PFSK-1 (cell line): ENCODE results near the gene EPS15.

ENCODE experiments used
- POLR2AphosphoS5 ChIP-seq: IDR thresholded peaks from 2 replicates; pipeline ENCODE4 v1.6.1; 2012; ENCODE audit warnings: low read depth, mild to moderate bottlenecking, control low read depth, low read length, moderate library complexity
- SIN3A ChIP-seq: IDR thresholded peaks from 2 replicates; pipeline ENCODE4 v1.6.1; 2012; ENCODE audit warnings: mild to moderate bottlenecking, low read length, moderate library complexity, borderline replicate concordance; ENCODE audit not compliant: insufficient read depth

GRCh38 chr1:51308636-51309035 is 210.4 kb downstream of the EPS15 start:
- TF ChIP-seq SIN3A (no peak), POLR2AphosphoS5 (no peak)
